Thyroid gland (tissue), 4 donors: ENCODE measurements around the gene HSF5. TPM values are rescaled to one million over a fixed set of nuclear protein-coding genes. Genes with fewer than 3 reads are reported as not detected.

ENCODE experiments used
- DNase-seq, 2 donors: peaks; one replicate each; pipeline ENCODE4 v3.0.0-alpha.2; 2019
- H3K27ac ChIP-seq, 3 donors: fragments of 200-600 bp; sonication (generic); 1 replicate in 2 of 3; 2 replicates in 1 of 3; pipeline ENCODE4 v1.5.1; 2016 to 2019; ENCODE audit warnings: mild to moderate bottlenecking in 1 of 3, moderate library complexity in 1 of 3
- H3K27me3 ChIP-seq: fragments of 200-600 bp; sonication (generic); one replicate; pipeline ENCODE4 v1.5.1; 2019
- H3K36me3 ChIP-seq, 2 donors: fragments of 200-600 bp; sonication (generic); one replicate each; pipeline ENCODE4 v1.5.1; 2016 to 2019
- H3K4me1 ChIP-seq, 2 donors: fragments of 200-600 bp; sonication (generic); one replicate each; pipeline ENCODE4 v1.5.1; 2017 to 2019
- H3K4me3 ChIP-seq, 3 donors: fragments of 200-600 bp; sonication (generic); replicated peaks in 1 of 3; 1 replicate in 2 of 3; 2 replicates in 1 of 3; pipeline ENCODE4 v1.5.1; 2016; ENCODE audit warnings: mild to moderate bottlenecking in 1 of 3
- H3K9me3 ChIP-seq: fragments of 200-600 bp; sonication (generic); one replicate; pipeline ENCODE4 v1.5.1; 2017
- POLR2A ChIP-seq, 2 donors: fragments of 450-650 bp; IDR thresholded peaks; one replicate each; pipeline ENCODE4 v1.6.1; 2017; ENCODE audit warnings: antibody characterized with exemption in 2 of 2, mild to moderate bottlenecking in 2 of 2, moderate library complexity in 1 of 2
- WGBS, 2 donors: methylation state at CpG; one replicate each; pipeline ENCODE4 v1.1.5; 2017; 5-methylcytosine and 5-hydroxymethylcytosine counted together
- intact Hi-C: fragments of 100-400 bp; cut with DNase I; formaldehyde crosslinking; loops from one replicate; pipeline ENCODE4 v1.15.1; 2023
- total RNA-seq, 4 donors: library from RNA; depleted of rRNA; stranded (reverse); fragments of >200 nt; gene quantifications; one replicate each; pipeline ENCODE4 v1.2.3, GENCODE V29; 2016
- TF ChIP-seq, protein P1 (sequence below), 6 experiments: fragments of 200-600 bp in 3 of 6; fragments of 450-650 bp in 3 of 6; sonication (generic) in 3 of 6; IDR thresholded peaks; one replicate each; pipeline ENCODE4 v1.5.1; 2016 to 2019; ENCODE audit warnings: antibody characterized with exemption in 6 of 6, mild to moderate bottlenecking in 2 of 6, inconsistent platforms in 1 of 6, moderate library complexity in 1 of 6

Gene HSF5
- total RNA-seq, 4 donors from 2014 or later, result 0.10 to 0.25 (median 0.12) TPM

DNA sequence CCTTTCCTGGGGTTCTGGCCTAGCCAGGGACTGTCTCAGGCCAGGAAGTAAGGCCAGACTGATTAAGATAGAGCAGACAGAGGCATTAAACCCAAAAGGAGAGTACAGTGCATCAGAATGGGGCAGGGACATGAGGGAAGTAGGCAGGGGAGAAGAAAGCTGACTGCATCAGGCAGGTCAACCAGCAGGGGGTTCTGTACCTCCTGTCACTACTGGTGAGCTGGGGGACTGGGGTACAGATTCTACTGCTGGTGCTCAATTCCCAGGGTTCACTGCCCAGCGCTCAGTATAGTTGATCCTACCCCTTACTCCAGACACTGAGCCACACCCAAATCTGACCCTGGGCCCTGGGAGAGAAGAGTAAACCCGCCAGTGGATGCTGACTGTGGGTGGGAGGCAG lies 39.1 kb upstream of the HSF5 start:
- Histone ChIP-seq H3K27me3 (no peaks in the 10 kb centered on the region), H3K36me3 (no peaks in the 10 kb centered on the region), H3K4me1 (peaks cover 3 to 37% of the 10 kb centered on the region in 2 donors), H3K27ac (peak overlapping the region in 2 of 3 donors; percentile 12 to 36), H3K4me3 (no peak overlapping the region), H3K9me3 (no peaks in the 10 kb centered on the region)
- 76 to 100% methylated on average over 2 of the region's 2 CpGs for WGBS, 2 donors
- TF ChIP-seq POLR2A (IDR thresholded peaks at IDR 0.05), result no peak
- TF ChIP-seq, protein P1, sequence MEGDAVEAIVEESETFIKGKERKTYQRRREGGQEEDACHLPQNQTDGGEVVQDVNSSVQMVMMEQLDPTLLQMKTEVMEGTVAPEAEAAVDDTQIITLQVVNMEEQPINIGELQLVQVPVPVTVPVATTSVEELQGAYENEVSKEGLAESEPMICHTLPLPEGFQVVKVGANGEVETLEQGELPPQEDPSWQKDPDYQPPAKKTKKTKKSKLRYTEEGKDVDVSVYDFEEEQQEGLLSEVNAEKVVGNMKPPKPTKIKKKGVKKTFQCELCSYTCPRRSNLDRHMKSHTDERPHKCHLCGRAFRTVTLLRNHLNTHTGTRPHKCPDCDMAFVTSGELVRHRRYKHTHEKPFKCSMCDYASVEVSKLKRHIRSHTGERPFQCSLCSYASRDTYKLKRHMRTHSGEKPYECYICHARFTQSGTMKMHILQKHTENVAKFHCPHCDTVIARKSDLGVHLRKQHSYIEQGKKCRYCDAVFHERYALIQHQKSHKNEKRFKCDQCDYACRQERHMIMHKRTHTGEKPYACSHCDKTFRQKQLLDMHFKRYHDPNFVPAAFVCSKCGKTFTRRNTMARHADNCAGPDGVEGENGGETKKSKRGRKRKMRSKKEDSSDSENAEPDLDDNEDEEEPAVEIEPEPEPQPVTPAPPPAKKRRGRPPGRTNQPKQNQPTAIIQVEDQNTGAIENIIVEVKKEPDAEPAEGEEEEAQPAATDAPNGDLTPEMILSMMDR (IDR thresholded peaks at IDR 0.05), result no peak
- DNase-seq, result no peak
- intact Hi-C loops, result loop anchor here (10.0 kb wide), 1 partner anchor 57 kb away; no protein-coding TSS in a partner anchor

DNA sequence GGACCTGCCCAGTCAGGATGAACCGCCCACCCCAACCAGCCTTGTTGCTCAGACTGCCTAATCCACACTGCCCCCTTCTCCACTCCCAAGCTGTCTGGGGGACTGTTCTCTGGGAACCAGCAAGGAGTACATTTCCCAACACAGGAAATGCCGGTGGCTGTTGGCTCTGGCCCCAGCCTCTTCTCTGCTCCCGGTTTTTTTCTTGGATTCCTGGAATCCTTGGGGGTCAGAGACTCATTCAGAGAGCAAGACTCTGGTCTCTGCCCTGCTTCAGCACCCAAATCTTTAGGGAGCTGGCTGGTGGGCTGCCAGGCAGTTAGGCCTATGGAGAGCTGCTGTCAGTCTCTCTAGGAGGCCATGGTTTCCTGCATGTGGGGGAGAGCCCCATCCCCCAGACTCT lies 37.0 kb upstream of the HSF5 start:
- Histone ChIP-seq H3K27ac (peak overlapping the region in 2 of 3 donors; percentile 51 to 65), H3K4me1 (peaks cover 0 to 30% of the 10 kb centered on the region in 2 donors), H3K36me3 (no peaks in the 10 kb centered on the region), H3K27me3 (no peaks in the 10 kb centered on the region), H3K4me3 (no peak overlapping the region), H3K9me3 (no peaks in the 10 kb centered on the region)
- peak in 1 of 2 donors; percentile 12 for DNase-seq
- WGBS, 2 donors, result 33 to 46% methylated on average over 3 of the region's 3 CpGs
- TF ChIP-seq POLR2A (IDR thresholded peaks at IDR 0.05), result no peak
- TF ChIP-seq, protein P1 (IDR thresholded peaks at IDR 0.05), result no peak
- intact Hi-C loops, result loop anchor here (10.0 kb wide), 1 partner anchor 60 kb away; no protein-coding TSS in a partner anchor

DNA sequence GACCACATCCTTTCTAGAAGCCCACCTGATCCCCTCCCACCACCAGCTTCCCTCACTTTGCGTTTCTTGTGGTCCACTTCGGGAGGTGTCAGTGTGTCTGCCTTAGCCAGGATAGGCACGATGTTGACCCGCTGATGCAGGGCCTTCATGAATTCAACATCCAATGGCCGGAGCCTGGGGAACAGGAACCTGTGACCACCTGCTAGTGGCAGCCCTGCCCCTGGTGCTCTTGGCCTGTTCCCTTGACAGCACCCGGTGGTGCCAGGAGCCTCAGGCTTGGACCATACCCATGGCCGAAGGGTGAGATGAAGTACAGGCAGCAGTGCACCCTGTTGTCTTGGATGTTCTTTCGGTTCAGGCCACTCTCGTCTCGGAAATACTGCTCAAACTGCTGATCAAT lies 33.5 kb upstream of the HSF5 start:
- H3K9me3 ChIP-seq, result no peaks in the 10 kb centered on the region
- H3K36me3 ChIP-seq, result no peaks in the 10 kb centered on the region
- TF ChIP-seq POLR2A (IDR thresholded peaks at IDR 0.05), result no peak
- TF ChIP-seq, protein P1 (IDR thresholded peaks at IDR 0.05), result no peak
- H3K4me1 ChIP-seq, result peaks cover 4 to 35% of the 10 kb centered on the region in 2 donors
- DNase-seq, result no peak
- no peak overlapping the region for H3K4me3 ChIP-seq
- intact Hi-C loops, result loop anchor here (10.0 kb wide), 1 partner anchor 63 kb away; no protein-coding TSS in a partner anchor
- H3K27ac ChIP-seq, result no peak overlapping the region
- H3K27me3 ChIP-seq, result no peaks in the 10 kb centered on the region
- WGBS, 2 donors, result 90 to 92% methylated on average over 9 to 10 of the region's 10 CpGs

DNA sequence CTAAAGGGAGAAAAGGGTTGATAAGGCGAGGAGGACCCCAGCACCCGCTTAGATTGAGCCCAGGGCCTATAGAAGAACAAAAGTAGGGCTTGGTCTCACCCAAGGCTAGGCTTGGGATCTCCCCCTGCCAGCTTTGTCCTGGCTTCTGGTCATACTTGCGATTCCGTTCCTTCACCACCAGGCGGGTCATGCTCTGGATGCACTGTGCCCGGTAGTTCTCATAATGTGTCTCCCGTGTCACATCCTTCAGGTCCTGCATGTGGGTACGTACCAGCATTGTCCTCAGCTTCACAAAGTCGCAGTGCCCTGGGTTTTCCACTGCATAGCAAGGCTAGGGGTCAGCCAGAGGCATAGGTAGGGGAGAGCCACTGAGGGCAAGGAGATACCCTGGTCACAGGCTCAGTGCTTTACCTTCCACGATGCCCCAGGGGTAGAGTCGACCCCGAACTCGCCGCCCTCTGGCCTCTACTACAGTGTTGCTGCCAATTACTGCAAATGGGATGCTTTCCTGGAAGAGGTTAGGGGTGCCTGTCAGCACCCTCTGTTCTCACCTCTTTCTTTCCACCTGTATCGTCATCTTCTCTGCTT lies 32.7 kb upstream of the HSF5 start:
- 62 to 76% methylated on average over 15 of the region's 15 CpGs for WGBS, 2 donors
- intact Hi-C loops, result loop anchor here (10.0 kb wide), 1 partner anchor 64 kb away; no protein-coding TSS in a partner anchor
- no peak for DNase-seq
- Histone ChIP-seq H3K27me3 (no peaks in the 10 kb centered on the region), H3K36me3 (no peaks in the 10 kb centered on the region), H3K9me3 (no peaks in the 10 kb centered on the region), H3K4me1 (peaks cover 11 to 40% of the 10 kb centered on the region in 2 donors), H3K27ac (no peak overlapping the region), H3K4me3 (no peak overlapping the region)
- TF ChIP-seq, protein P1 (IDR thresholded peaks at IDR 0.05), result peak in 1 of 6 experiments; percentile 28
- TF ChIP-seq POLR2A (IDR thresholded peaks at IDR 0.05), result no peak

DNA sequence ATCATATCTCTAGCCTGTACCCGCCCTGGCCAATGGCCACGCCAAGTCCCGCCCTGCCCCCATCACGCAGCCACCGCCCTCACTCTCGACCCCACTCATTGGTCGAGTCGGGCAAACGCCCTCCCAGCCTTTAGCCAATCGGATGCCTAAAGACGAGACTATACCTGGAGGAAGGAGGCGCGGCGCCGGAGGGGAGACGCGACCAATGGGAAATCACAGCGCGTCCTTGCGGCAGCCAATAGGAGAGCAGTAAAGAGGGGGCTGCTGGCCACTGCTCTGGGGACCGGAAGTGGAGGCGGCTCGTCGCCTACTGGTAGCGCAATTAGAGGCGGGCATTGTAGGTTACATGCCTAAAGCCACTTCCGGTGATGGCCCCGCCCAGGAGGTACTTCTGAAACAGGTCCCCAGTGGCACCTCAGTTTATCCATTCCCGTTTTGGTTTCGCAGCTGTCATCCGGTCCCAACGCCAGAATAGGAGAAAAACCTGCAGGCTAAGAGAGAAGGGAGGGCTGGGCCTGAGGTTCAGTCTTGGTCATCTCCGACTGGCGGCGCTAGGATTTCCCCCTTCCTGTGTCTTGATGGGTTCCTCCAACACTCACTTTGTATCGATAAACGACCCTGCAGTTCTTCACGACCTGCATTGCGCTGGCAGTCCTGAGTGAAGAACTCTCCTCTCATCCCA lies 29.9 kb upstream of the HSF5 start:
- 0 to 1% methylated on average over 19 to 37 of the region's 39 CpGs for WGBS, 2 donors

More for the DNA sequence above, 29.9 kb upstream of the HSF5 start:
- H3K4me3 ChIP-seq, result peak overlapping the region; percentile 15 to 52 (median 33)
- no peaks in the 10 kb centered on the region for H3K36me3 ChIP-seq
- TF ChIP-seq, protein P1 (IDR thresholded peaks at IDR 0.05), result no peak
- TF ChIP-seq POLR2A (IDR thresholded peaks at IDR 0.05), result peak in 1 of 2 donors; percentile 80
- no peaks in the 10 kb centered on the region for H3K9me3 ChIP-seq
- intact Hi-C loops, result loop anchor here (10.0 kb wide), 1 partner anchor 117 kb away; no protein-coding TSS in a partner anchor
- H3K4me1 ChIP-seq, result peaks cover 27 to 50% of the 10 kb centered on the region in 2 donors
- peak overlapping the region; percentile 86 to 92 (median 90) for H3K27ac ChIP-seq
- peak; percentile 100 for DNase-seq
- no peaks in the 10 kb centered on the region for H3K27me3 ChIP-seq
